ENCODE measurements around the gene METTL15. TPM values are rescaled to one million over a fixed set of nuclear protein-coding genes. Genes with fewer than 3 reads are reported as not detected.
"Not testable (repeated sequence)": the region's sequence is repeated elsewhere in the genome, so short reads cannot be mapped to it uniquely, and the experiment has no call there.

METTL15 gene
- total RNA-seq, 1 donor from 2014 or later, result 22.9 TPM

DNA sequence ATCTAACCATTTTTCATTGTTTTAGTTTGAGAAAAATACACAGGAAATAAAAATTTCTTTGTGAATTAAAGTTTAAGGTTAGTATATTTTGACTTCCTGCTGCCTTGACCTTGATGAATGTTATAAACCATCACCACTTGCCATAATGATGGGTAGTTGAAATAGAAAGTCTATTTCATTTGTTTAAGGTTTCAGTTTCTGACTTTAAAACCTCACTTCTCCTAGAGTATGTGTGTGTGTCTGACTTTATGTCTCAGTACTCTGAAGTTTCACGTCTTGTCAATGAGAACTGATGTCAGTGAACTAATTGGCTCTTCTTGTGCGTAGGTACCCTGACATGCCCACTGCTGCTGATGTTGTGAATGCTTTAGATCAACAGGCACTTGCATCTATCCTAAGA, 188.2 kb downstream of the METTL15 start:
- DNase-seq, result no peak

DNA sequence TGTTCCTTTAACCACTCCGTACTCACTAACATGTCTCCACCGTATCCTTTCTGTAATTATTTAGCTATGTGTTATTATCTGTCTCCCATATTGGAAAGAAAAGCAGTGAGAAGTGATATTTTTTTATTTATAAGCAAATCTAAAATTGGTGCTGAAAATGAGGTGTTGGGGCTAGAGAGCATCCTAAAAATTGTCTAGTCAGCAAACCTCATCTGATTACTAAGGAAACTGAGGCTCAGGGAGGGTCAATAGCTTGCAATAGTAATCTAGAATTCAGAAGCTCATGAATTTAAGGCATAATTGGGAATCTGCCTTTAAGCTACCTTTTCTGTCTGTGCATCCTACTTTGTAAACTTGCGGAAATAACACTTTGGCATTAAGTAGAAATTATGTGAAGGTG, 190.0 kb downstream of the METTL15 start:
- no peak for DNase-seq

DNA sequence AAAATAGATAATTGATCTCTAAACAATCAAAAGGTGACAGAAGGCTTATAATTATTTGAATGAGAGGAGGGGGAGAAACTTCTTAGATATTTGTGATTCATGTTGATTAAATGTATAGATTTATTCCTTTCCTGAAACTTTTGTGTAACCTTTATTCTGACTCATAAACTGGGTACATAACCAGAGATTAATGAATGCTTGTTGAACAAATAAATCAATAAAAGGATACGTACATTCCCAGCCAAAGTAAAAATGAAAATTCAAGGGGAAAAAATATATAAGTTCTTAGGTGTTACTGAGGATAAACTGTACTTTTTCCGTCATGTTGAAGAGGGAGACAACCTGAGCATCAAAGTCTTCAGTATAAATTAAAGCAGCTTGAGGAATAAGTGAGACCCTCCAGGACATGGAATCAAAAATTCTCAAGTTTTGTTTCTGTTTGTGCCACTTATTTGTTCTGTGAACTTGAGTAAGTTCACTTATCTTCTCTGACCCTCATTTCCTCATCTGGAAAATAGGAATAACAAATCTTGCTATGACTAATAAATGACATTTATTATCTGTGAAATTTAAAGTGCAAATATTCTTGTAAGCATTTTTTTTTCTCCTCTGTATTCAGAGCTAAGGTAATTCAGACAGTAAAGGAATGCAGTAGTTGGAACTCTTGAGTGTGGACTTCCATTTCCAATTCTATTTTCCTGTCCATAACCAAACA, 195.4 kb downstream of the METTL15 start:
- DNase-seq, result no peak

DNA sequence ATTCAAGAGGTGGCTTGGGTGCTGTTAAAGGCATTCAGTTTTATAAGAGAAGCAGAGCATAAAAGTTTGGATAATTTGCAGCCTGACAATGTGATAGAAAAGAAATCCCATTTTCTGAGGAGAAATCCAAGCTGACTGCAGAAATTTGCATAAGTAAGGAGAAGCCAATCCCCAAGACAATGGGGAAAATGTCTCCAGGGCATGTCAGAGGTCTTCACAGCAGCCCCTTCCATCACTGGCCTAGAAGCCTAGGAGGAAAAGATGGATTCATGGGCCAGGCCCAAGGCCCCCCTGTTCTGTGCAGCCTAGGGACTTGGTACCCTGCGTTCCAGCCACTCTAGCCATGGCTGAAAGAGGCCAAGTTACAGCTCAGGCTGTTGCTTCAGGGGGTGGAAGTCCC, 207.3 kb downstream of the METTL15 start:
- no peak for DNase-seq

DNA sequence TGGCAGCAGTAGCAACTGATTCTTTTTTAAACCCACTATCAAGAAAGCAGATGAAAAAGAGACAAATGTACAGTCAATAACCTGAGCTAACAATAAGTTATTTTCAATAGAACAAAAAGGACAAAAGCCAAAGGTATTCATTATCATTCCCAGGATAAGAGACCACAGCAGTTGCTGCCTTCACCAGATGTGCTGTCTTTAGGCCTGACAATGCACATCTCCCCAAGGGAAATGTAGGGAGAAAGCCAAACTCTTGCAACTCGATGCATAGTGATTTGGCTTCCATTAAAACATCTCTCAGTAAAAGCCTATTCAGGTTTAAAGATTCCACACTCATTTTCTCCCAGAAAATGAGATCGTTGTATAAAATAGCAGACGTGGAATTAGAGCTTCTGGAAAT, 210.7 kb downstream of the METTL15 start:
- DNase-seq, result no peak

DNA sequence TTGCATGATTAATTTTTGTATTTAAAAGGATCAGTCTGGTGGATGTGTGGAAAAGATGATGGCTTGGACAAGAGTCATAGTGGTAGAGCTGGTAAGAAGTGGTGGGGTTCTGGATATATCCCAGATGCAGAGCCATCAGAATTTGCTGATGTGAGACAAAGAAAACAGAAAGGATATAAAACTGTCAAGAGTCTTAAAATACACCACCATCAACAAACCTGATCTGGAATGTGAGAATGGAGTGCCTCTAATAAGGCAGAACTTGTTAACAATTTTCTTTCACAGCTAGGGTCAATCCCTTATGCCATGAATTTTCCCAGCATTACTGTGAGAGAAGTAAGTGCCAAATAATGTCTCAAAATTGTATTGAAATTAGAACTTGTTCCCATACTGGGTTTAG, 215.4 kb downstream of the METTL15 start:
- no peak for DNase-seq

DNA sequence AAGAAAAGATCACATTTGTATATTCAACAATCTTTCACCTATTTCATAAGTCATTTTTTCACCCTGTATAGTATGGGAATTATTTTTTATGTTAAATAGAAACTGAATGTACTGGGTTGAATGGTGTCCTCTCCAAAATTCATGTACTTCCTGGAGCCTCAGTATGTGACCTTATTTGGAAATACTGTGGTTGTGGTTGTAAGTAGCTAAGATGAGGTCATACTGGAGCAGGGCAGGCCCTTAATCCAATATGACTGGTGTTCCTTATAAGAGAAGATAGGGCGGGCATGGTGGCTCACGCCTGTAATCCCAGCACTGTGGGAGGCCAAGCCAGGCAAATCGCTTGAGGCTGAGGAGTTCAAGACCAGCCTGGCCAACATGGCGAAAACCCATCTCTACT, 224.2 kb downstream of the METTL15 start:
- not testable (repeated sequence) for DNase-seq

DNA sequence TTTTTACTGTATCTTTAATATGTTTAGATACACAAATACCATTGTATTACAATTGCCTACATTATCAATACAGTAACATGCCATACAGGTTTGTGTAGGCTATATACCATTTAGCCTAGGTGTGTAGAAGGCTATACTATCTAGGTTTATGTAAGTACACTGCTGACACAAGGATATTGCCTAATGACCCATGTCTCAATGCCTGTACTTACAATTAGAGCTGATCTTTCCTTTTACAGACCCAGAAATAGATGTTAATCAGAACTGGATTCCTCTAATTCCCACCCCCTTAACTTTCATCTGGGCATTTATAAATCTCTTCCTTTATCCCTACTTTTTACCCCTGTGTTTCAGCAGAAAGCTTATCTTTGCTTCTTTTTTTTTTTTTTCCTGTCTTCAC, 229.5 kb downstream of the METTL15 start:
- no peak for DNase-seq

DNA sequence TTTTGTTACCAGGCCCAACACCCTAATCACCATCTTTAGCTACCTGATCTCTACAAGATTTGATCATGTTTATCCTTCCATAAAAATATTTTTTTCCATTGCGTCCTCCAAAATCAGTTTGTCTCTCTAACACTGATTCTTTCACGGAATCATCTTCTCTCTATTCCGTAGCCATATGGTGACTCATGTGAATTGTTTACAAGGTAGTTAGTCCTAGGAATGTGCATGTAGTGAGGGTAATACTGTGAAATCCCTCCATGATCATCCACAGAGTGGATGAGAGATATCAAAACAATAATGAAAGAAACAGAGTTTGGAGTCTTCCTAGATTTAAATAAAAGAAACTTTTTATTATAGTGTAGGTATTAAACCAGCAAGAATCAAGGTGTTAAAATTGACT, 230.2 kb downstream of the METTL15 start:
- DNase-seq, result no peak

DNA sequence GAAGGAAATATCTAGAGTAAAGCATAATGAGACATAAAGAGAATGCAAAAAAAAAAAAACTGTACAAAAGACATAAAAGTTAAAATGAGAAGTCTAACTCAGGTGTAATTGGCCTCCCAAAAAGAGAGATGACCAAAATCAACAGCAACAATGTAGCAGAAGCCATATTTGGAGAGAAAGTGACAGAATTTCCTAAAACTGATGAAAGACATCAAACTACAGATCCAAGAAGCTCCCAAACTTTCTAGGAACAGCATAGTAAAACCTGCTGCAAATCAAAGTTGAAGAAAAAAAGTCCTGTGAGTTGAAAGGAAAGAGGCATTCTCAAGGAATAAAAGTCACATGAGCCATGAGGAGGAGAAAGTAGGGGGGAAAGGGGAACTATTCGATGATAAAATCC, 231.3 kb downstream of the METTL15 start:
- no peak for DNase-seq

DNA sequence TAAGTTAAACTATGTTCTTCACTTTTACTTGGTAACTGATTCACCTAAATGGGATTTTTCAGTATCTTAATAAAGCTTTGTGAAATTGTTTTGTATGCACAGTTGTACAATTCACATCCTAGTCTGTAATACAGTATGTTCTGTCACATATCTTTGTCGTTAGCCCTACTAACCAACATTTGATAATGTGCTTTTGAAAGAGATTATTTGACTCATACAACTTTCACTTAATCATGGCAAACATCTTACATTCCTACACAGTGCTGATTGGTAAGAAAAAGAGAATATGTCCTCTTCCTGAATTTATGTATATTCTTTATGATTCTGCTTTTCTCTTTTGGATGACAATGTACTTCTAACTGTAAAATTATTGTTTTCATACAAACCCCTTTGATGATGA, 234.5 kb downstream of the METTL15 start:
- DNase-seq, result no peak

DNA sequence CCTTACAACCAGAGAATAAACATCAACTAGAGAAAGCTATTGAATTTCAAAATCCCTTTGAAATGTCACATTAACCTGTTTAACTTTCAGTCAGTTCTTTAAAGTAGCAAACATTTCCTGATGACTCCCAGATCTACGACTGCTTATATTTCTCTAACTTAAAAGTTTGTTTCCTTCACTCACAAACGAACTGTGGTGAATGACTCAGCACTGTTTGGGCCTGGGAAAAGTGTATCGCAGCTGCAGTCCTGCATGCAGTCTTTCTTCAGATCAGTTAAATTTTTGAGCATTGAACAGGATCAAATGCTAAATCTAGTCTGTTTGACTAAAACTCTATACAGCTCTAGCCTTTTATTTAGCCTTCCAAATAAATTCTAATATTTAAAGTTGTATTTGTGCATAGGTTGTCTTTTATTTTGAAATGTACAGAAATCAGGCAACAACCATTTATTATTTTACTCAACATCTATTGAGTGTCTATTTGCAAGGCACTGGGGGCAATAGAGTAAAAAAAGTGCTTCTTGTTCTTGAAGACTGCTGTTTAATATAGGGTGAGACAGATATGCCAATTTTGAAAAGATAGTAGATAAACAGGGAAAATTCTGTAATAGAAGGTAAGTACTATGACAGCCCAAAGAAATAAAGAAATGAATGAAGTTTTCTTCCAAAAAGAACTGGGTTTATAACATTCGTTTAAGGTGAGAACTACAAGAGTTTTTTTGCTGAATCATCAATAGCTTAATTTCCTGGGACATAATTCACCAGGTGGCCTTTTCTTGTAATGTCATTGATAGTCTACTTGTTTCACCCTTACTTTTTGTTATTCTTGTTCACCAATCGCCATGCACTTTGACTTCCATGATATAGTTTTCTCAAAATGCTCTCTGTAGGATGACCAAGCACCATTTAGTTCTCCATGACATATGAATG, 235.4 kb downstream of the METTL15 start:
- no peak for DNase-seq

DNA sequence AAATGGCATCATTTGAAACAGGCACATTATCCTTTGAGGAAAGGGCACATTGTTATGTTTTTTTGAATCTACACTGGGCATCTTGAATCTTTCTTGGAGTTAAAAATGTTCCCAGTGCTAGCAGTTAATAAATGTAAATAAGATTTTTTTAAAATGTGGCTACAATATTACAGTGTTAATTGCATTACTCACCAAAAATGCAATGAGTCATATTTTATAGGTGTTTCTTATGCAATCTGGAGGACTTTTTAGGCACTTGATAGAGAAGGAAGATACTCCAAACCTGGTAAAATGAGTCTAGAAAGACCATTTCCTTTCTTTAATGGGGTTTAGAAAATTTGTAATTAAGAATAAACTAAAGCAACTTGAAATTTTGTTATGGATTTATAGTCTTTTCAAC, 238.0 kb downstream of the METTL15 start:
- no peak for DNase-seq

DNA sequence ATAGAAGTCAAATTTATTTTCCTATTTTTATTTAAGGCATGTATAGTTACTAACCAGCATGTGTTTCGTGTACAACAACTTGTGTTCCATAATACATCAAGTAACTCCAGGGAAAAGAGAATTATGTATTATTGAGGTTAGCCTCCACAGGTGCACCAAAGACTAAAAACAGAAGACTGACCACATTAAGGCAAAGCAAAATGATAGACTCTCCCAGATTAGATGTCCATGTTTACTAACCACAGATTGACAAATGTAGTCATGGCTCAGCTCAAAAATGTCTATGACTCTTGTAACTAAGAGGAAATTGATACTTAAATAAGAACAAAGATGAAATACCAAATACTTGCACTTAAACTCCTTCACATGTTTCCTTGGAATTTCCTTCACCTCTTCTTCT, 238.5 kb downstream of the METTL15 start:
- DNase-seq, result no peak

DNA sequence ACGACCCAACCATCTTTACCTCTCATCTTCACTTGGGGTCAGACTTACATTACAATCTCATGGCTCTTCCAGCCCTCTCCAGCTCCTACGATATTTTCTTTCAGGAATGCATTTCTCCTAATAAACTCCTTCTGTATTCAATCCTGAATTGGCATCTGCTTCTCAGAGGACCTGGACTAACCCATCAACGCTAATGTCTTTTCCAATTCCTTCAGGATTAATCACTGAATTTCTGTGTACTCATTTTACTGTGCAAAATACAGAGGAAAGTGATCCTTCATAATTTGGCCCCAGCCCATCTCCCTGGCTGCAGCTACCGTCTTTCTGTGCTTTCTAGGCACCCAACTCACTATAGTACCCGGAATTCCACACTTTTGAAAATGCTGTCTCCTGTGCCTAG, 239.2 kb downstream of the METTL15 start:
- DNase-seq, result no peak

DNA sequence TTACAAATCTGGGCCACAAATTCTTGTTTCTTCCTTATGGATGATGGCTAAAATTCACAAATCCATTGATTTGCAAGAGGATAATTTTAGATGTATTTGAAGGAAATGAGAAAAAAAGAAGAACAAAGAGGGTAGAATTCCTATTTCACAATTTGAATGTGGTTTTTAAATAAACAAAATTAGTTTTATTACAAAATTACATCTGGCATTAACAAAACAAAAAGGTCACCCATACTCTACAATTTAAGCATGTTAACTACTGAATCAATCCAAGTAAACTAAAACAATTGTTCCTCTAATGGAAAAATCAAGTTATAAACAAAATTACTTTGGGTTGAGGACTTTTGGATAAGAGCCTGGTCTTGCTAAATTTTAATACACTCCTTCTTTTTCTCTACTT, 242.0 kb downstream of the METTL15 start:
- DNase-seq, result no peak

DNA sequence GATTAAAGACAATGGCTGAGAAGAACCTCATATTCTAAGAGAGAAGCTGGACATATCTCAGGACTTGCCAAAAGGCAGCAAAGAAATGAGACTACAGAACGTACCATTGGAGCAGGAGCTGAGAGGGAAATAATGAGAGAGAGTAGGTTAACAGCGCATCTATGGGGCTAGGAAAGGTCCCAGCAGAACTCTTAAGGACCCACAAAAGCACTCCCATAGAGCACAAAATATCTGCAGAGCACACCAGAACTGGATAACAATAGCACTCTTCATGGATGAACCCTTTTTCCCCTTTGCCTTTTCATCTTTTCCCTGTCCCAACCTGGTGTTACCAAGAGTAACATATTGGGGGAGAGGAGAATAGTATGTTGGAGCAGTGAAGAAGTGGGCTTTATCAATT, 245.8 kb downstream of the METTL15 start:
- no peak for DNase-seq

DNA sequence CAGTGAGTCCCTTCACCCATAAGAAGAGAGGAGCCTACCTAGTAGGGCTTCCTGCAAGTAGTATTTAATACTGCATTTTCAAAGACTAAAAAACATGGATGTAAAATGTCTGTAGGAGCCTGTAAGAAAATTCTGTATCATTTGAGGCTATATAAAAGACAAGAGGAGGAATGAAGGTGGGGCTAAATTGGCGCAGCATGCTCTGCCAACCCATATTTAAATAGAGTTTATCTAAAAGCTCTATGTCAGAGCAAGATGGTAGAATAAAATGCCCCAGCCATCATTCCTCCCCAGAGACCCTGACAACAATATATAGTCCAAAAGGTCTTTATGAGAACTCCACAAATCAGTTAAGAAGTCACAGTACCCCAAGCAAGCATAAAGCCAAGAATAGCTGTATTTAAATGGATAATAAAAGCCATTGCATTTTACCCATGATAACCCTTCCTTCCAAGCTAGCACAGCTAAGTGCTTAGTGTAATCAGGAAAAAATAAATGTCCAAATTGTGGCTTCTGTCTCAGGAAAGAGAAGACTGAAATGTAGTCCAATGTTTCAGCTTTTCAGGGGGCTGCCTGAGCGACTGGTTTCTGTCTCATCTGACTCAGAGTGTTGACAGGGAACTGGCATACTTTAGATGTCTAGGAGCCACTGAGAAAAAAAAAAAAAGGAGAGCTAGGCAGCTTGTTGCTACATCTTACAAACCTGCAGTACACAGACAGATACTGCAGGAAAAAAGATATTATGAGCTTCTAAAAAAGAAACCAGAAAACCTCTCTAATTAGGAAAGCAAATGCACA, 258.6 kb downstream of the METTL15 start:
- no peak for DNase-seq

DNA sequence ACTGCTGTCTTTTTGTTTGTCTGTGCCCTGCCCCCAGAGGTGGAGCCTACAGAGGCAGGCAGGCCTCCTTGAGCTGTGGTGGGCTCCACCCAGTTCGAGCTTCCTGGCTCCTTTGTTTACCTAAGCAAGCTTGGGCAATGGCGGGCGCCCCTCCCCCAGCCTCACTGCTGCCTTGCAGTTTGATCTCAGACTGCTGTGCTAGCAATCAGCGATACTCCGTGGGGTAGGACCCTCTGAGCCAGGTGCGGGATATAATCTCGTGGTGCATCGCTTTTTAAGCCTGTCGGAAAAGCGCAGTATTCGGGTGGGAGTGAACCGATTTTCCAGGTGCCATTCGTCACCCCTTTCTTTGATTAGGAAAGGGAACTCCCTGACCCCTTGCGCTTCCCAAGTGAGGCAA, 269.9 kb downstream of the METTL15 start:
- not testable (repeated sequence) for DNase-seq
